ENCODE results near the gene BRAT1.

- TF ChIP-seq CTCF (IDR thresholded peaks at IDR 0.05) (no peak), POLR2A (IDR thresholded peaks at IDR 0.05) (no peak)
These were observed 43.6 kb downstream of the BRAT1 start for GRCh38 chr7:2511769-2512168.
